A549 (cell line): ENCODE measurements around the gene TMEM131.

ENCODE experiments used
- CHD4 ChIP-seq: fragments of 200-600 bp; sonication (generic); IDR thresholded peaks from 2 replicates; pipeline ENCODE4 v1.6.1; 2016; ENCODE audit warnings: antibody characterized with exemption, mild to moderate bottlenecking, borderline replicate concordance
- EP300 ChIP-seq, 2 experiments: fragments of >200 bp; sonication (Bioruptor Twin); formaldehyde crosslinking; IDR thresholded peaks; 2 replicates in 1 of 2; 3 replicates in 1 of 2; pipeline ENCODE4 v1.6.1; 2016 to 2017
- KDM5A ChIP-seq: fragments of 200-600 bp; sonication (generic); IDR thresholded peaks from 2 replicates; pipeline ENCODE4 v1.6.1; 2016; ENCODE audit warnings: antibody characterized with exemption, mild to moderate bottlenecking
- MAZ ChIP-seq: fragments of 150-350 bp; IDR thresholded peaks from 2 replicates; pipeline ENCODE4 v1.6.1; 2014; ENCODE audit warnings: antibody characterized with exemption, low read depth, low read length, borderline replicate concordance
- POLR2A ChIP-seq: IDR thresholded peaks from 2 replicates; pipeline ENCODE4 v1.6.1; 2012; ENCODE audit warnings: mild to moderate bottlenecking, low read length
- POLR2AphosphoS2 ChIP-seq: conservative IDR thresholded peaks from 2 replicates; pipeline ENCODE4 v1.6.1; 2012; ENCODE audit warnings: low read length, improper control_type of control experiment, inconsistent platforms
- RAD21 ChIP-seq, 2 experiments: fragments of >200 bp in 1 of 2; sonication (Bioruptor Twin) in 1 of 2; formaldehyde crosslinking in 1 of 2; IDR thresholded peaks in 1 of 2; conservative IDR thresholded peaks in 1 of 2; 2 replicates in 1 of 2; 3 replicates in 1 of 2; pipeline ENCODE4 v1.6.1; 2012 to 2018; ENCODE audit warnings: inconsistent platforms in 1 of 2
- TF ChIP-seq, protein P1 (sequence below): fragments of >200 bp; sonication (Bioruptor Twin); formaldehyde crosslinking; IDR thresholded peaks from 3 replicates; pipeline ENCODE4 v1.5.1; 2016
- TF ChIP-seq, protein P2 (sequence below): fragments of 250-450 bp; sonication (Bioruptor Pico); IDR thresholded peaks from 2 replicates; pipeline ENCODE4 v1.5.0; 2021; ENCODE audit warnings: mild to moderate bottlenecking, moderate library complexity, borderline replicate concordance

DNA sequence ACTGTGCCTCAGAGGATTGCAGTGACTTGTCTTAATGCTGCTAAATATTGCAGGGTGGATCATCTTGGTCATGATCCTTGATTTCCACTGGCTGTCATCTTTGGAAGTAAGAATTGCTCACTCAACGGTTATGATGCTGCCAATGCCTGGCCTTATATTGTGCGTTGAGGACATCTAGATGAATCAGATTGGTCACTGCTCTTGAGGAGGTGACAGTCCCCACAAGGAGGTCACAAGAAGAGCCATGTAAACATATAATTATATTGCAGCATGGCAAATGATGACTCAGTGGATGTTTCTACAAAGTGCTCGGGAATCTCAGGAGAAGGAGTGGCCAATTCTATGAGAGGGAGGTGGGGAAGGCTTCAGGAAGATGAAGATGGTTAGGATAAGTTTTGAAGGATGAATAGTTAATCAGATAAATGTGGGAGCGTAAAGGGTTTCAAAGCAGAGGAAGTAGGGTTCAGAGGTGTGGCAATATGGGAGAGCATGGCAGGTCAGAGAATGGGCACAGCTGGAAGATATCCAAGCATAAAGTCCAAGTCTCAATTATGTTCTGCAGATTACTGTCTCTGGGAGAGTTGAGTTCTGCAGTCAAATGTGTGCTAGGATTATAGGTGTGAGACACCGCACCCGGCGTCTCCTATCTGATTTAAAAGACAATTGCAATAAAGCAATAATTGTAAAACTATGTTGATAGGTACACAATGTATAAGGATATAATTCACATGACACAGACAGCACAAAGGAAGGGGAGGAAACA is 21.3 kb upstream of the TMEM131 start:
- TF ChIP-seq, protein P1, sequence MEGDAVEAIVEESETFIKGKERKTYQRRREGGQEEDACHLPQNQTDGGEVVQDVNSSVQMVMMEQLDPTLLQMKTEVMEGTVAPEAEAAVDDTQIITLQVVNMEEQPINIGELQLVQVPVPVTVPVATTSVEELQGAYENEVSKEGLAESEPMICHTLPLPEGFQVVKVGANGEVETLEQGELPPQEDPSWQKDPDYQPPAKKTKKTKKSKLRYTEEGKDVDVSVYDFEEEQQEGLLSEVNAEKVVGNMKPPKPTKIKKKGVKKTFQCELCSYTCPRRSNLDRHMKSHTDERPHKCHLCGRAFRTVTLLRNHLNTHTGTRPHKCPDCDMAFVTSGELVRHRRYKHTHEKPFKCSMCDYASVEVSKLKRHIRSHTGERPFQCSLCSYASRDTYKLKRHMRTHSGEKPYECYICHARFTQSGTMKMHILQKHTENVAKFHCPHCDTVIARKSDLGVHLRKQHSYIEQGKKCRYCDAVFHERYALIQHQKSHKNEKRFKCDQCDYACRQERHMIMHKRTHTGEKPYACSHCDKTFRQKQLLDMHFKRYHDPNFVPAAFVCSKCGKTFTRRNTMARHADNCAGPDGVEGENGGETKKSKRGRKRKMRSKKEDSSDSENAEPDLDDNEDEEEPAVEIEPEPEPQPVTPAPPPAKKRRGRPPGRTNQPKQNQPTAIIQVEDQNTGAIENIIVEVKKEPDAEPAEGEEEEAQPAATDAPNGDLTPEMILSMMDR = no peak
- TF ChIP-seq POLR2A (no peak), MAZ (no peak), RAD21 (conservative IDR thresholded peaks at IDR 0.05 in 1 of 2, IDR thresholded peaks at IDR 0.05 in 1 of 2) (no peak), CHD4 (no peak), EP300 (IDR thresholded peaks at IDR 0.05) (no peak), KDM5A (no peak), POLR2AphosphoS2 (no peak)
- TF ChIP-seq, protein P2, sequence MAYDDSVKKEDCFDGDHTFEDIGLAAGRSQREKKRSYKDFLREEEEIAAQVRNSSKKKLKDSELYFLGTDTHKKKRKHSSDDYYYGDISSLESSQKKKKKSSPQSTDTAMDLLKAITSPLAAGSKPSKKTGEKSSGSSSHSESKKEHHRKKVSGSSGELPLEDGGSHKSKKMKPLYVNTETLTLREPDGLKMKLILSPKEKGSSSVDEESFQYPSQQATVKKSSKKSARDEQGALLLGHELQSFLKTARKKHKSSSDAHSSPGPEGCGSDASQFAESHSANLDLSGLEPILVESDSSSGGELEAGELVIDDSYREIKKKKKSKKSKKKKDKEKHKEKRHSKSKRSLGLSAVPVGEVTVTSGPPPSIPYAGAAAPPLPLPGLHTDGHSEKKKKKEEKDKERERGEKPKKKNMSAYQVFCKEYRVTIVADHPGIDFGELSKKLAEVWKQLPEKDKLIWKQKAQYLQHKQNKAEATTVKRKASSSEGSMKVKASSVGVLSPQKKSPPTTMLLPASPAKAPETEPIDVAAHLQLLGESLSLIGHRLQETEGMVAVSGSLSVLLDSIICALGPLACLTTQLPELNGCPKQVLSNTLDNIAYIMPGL (CRISPR knock-in tag) = no peak
